ENCODE data around the gene FRMD8.
"Not testable (repeated sequence)": the region's sequence is repeated elsewhere in the genome, so short reads cannot be mapped to it uniquely, and the experiment has no call there.

The FRMD8 gene

GRCh38 chr11:65393513-65394079, 7.2 kb downstream of the FRMD8 start:
- no peak for DNase-seq (ENCODE audit: low read depth)

GRCh38 chr11:65394125-65394536, 7.7 kb downstream of the FRMD8 start:
- no peak for DNase-seq (ENCODE audit: low read depth)

- DNase-seq (ENCODE audit: low read depth), result no peak
Measured at GRCh38 chr11:65395961-65396530, 9.6 kb downstream of the FRMD8 start.

GRCh38 chr11:65396769-65397745, 10.6 kb downstream of the FRMD8 start:
- DNase-seq (ENCODE audit: low read depth), result no peak

- DNase-seq (ENCODE audit: low read depth), result no peak
Measured at GRCh38 chr11:65398362-65398910, 12.0 kb downstream of the FRMD8 start.

- DNase-seq (ENCODE audit: low read depth), result no peak
Measured at GRCh38 chr11:65399249-65399648, 12.8 kb downstream of the FRMD8 start.

- no peak for DNase-seq (ENCODE audit: low read depth)
Measured at GRCh38 chr11:65399845-65400244, 13.4 kb downstream of the FRMD8 start.

GRCh38 chr11:65400307-65401072, 14.1 kb downstream of the FRMD8 start:
- no peak for DNase-seq (ENCODE audit: low read depth)

- DNase-seq (ENCODE audit: low read depth), result no peak
Measured at GRCh38 chr11:65401073-65401802, 14.8 kb downstream of the FRMD8 start.

- DNase-seq (ENCODE audit: low read depth), result no peak
Measured at GRCh38 chr11:65401803-65402248, 15.4 kb downstream of the FRMD8 start.

- DNase-seq (ENCODE audit: low read depth), result no peak
Measured at GRCh38 chr11:65402790-65403189, 16.4 kb downstream of the FRMD8 start.

GRCh38 chr11:65403607-65404121, 17.2 kb downstream of the FRMD8 start:
- no peak for DNase-seq (ENCODE audit: low read depth)

GRCh38 chr11:65404210-65404609, 17.8 kb downstream of the FRMD8 start:
- DNase-seq (ENCODE audit: low read depth), result no peak

- no peak for DNase-seq (ENCODE audit: low read depth)
Measured at GRCh38 chr11:65404638-65405339, 18.4 kb downstream of the FRMD8 start.

GRCh38 chr11:65410936-65411680, 24.7 kb downstream of the FRMD8 start:
- DNase-seq (ENCODE audit: low read depth), result no peak

- no peak for DNase-seq (ENCODE audit: low read depth)
Measured at GRCh38 chr11:65411681-65412070, 25.2 kb downstream of the FRMD8 start.

- no peak for DNase-seq (ENCODE audit: low read depth)
Measured at GRCh38 chr11:65412271-65413076, 26.0 kb downstream of the FRMD8 start.

GRCh38 chr11:65413077-65413664, 26.7 kb downstream of the FRMD8 start:
- not testable (repeated sequence) for DNase-seq (ENCODE audit: low read depth)

All from stimulated activated CD8-positive, alpha-beta memory T cell treated with anti-CD3 and anti-CD28 coated beads, Interleukin-15, amount 100 ng/mL, for 1 hour (primary cell).